ENCODE data around the gene TLE1.

- no peak for TF ChIP-seq CTCF (IDR thresholded peaks at IDR 0.05)
- TF ChIP-seq EZH2 (IDR thresholded peaks at IDR 0.05; ENCODE audit: borderline replicate concordance, insufficient read depth, low read depth, low read length, poor library complexity, severe bottlenecking) = no peak
Measured at GRCh38 chr9:81573415-81574321, 115.7 kb downstream of the TLE1 start.
